Stimulated activated CD4-positive, alpha-beta T cell treated with anti-CD3 and anti-CD28 coated beads, Interleukin-1b, Interleukin-23, amount 100 ng/mL, for 48 hours (primary cell): ENCODE results near the gene KCND3.

Source experiments
- DNase-seq: peaks from one replicate; pipeline ENCODE4 v3.0.0-alpha.2; 2020

KCND3 gene

GRCh38 chr1:111878649-111879048 lies 110.8 kb downstream of the KCND3 start:
- no peak for DNase-seq

- DNase-seq: no peak
Measured at GRCh38 chr1:111878091-111878490, 111.4 kb downstream of the KCND3 start.

- no peak for DNase-seq
Measured at GRCh38 chr1:111876631-111877030, 112.8 kb downstream of the KCND3 start.

GRCh38 chr1:111875640-111876039 lies 113.8 kb downstream of the KCND3 start:
- DNase-seq: no peak

GRCh38 chr1:111873460-111874030 lies 115.9 kb downstream of the KCND3 start:
- no peak for DNase-seq

GRCh38 chr1:111870181-111870580 lies 119.3 kb downstream of the KCND3 start:
- no peak for DNase-seq

GRCh38 chr1:111867868-111868440 lies 121.5 kb downstream of the KCND3 start:
- no peak for DNase-seq

- DNase-seq: no peak
Measured at GRCh38 chr1:111864862-111865261, 124.6 kb downstream of the KCND3 start.

GRCh38 chr1:111863401-111863800 lies 126.1 kb downstream of the KCND3 start:
- no peak for DNase-seq

- DNase-seq: no peak
Measured at GRCh38 chr1:111862599-111862998, 126.9 kb downstream of the KCND3 start.

GRCh38 chr1:111861523-111861922 lies 127.9 kb downstream of the KCND3 start:
- no peak for DNase-seq

GRCh38 chr1:111857194-111857651 lies 132.2 kb downstream of the KCND3 start:
- no peak for DNase-seq

GRCh38 chr1:111856411-111857185 lies 132.9 kb downstream of the KCND3 start:
- DNase-seq: no peak

GRCh38 chr1:111855260-111855659 lies 134.2 kb downstream of the KCND3 start:
- no peak for DNase-seq

GRCh38 chr1:111852261-111852721 lies 137.2 kb downstream of the KCND3 start:
- DNase-seq: no peak

GRCh38 chr1:111851552-111851951 lies 137.9 kb downstream of the KCND3 start:
- DNase-seq: no peak

GRCh38 chr1:111850109-111850508 lies 139.4 kb downstream of the KCND3 start:
- no peak for DNase-seq

- no peak for DNase-seq
Measured at GRCh38 chr1:111848852-111849545, 140.5 kb downstream of the KCND3 start.

GRCh38 chr1:111847466-111847865 lies 142.0 kb downstream of the KCND3 start:
- no peak for DNase-seq

- DNase-seq: no peak
Measured at GRCh38 chr1:111846842-111847241, 142.6 kb downstream of the KCND3 start.

- DNase-seq: no peak
Measured at GRCh38 chr1:111843177-111843576, 146.3 kb downstream of the KCND3 start.

GRCh38 chr1:111842411-111842810 lies 147.1 kb downstream of the KCND3 start:
- DNase-seq: no peak

- DNase-seq: no peak
Measured at GRCh38 chr1:111841746-111842145, 147.7 kb downstream of the KCND3 start.

GRCh38 chr1:111841189-111841588 lies 148.3 kb downstream of the KCND3 start:
- no peak for DNase-seq
